Measurements from ENCODE around the gene USP10.

DNA sequence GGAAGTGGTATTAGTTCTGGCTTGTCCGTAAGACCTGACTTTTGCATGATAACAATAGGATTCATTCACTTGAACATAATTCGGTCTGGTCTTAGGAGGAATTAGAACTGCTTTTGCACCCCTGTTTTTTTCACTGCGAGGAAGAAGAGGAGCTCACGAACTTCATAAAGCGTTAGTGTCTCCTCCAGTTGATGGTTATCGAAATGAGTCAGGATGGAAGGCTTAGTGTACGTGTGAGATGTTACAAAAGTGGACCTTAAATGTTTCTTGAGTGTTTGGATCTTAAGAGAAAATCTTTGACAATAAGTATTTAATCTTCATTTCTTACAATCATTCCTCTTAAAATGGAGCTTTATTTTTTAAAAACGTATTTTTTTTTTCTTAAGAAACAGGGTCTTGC, 52.8 kb downstream of the USP10 start:
- TF ChIP-seq EZH2phosphoT487 (IDR thresholded peaks at IDR 0.05; ENCODE audit: borderline replicate concordance, low read depth, low read length) = no peak
- TF ChIP-seq, protein P1, sequence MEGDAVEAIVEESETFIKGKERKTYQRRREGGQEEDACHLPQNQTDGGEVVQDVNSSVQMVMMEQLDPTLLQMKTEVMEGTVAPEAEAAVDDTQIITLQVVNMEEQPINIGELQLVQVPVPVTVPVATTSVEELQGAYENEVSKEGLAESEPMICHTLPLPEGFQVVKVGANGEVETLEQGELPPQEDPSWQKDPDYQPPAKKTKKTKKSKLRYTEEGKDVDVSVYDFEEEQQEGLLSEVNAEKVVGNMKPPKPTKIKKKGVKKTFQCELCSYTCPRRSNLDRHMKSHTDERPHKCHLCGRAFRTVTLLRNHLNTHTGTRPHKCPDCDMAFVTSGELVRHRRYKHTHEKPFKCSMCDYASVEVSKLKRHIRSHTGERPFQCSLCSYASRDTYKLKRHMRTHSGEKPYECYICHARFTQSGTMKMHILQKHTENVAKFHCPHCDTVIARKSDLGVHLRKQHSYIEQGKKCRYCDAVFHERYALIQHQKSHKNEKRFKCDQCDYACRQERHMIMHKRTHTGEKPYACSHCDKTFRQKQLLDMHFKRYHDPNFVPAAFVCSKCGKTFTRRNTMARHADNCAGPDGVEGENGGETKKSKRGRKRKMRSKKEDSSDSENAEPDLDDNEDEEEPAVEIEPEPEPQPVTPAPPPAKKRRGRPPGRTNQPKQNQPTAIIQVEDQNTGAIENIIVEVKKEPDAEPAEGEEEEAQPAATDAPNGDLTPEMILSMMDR (conservative IDR thresholded peaks at IDR 0.05; ENCODE audit: low read length) = no peak

Measured in OCI-LY7 (cell line).